Urinary bladder (tissue), 4 donors: ENCODE measurements around the gene ACVR2A. TPM values are rescaled to one million over a fixed set of nuclear protein-coding genes. Genes with fewer than 3 reads are reported as not detected.

Source experiments
- DNase-seq: peaks from one replicate; pipeline ENCODE4 v3.0.0-alpha.2; 2015; ENCODE audit errors: extremely low spot score
- H3K27ac ChIP-seq: one replicate; pipeline ENCODE4 v1.5.1; 2013; ENCODE audit warnings: low read depth, mild to moderate bottlenecking, moderate library complexity
- H3K36me3 ChIP-seq: one replicate; pipeline ENCODE4 v1.6.1; 2013; ENCODE audit warnings: mild to moderate bottlenecking, moderate library complexity; ENCODE audit not compliant: insufficient read depth
- H3K4me1 ChIP-seq: one replicate; pipeline ENCODE4 v1.6.1; 2013; ENCODE audit warnings: mild to moderate bottlenecking, moderate library complexity; ENCODE audit not compliant: insufficient read depth
- H3K4me3 ChIP-seq: one replicate; pipeline ENCODE4 v1.5.1; 2013; ENCODE audit warnings: low read depth, low read length
- WGBS: extraction: QIAGEN DNeasy Blood & Tissue Kit; methylation state at CpG from one replicate; pipeline ENCODE4 v1.1.7; 2013; 5-methylcytosine and 5-hydroxymethylcytosine counted together
- polyA plus RNA-seq: library from polyadenylated mRNA; stranded (reverse); fragments of 200-250 nt; gene quantifications from one replicate; pipeline ENCODE4 v1.2.3, GENCODE V29; 2013
- total RNA-seq: library from RNA; depleted of rRNA; stranded (reverse); fragments of >200 nt; gene quantifications from one replicate; pipeline ENCODE4 v1.2.3, GENCODE V29; 2014
- donor health status: healthy with polysubstance abuse.
- donor health status: healthy.

Gene ACVR2A
- total and polyA plus RNA-seq, 2 donors: 7.2 to 76.9 TPM

DNA sequence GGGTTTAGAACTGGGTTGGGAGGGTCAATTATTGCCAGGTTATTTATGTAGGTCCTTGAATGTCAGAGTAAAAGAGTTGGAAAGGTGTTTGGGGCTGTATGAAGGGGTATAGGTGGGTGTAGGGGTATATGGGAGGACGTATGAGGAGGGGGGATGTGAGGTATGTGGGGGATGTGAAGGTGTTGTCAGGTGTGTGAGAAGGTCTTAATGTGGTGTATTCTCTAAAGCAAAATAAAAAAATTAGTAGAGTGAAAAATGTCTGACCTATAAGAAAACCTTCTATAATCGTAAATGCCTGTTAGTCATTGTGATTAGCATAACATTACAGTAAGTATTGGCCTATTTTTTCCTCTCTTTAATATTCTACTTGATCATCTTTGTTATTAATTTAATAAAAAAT is 25.1 kb downstream of the ACVR2A start:
- Histone ChIP-seq H3K4me3 (no peak overlapping the region), H3K36me3 (no peaks in the 10 kb centered on the region), H3K27ac (no peak overlapping the region), H3K4me1 (no peaks in the 10 kb centered on the region)
- no peak for DNase-seq
- WGBS: 90% methylated on average over 2 of the region's 2 CpGs

- Histone ChIP-seq H3K27ac (no peak overlapping the region), H3K4me3 (no peak overlapping the region), H3K36me3 (no peaks in the 10 kb centered on the region), H3K4me1 (peaks cover 1% of the 10 kb centered on the region)
- DNase-seq: no peak
These were observed 28.1 kb downstream of the ACVR2A start for GRCh38 chr2:147872967-147873366.

DNA sequence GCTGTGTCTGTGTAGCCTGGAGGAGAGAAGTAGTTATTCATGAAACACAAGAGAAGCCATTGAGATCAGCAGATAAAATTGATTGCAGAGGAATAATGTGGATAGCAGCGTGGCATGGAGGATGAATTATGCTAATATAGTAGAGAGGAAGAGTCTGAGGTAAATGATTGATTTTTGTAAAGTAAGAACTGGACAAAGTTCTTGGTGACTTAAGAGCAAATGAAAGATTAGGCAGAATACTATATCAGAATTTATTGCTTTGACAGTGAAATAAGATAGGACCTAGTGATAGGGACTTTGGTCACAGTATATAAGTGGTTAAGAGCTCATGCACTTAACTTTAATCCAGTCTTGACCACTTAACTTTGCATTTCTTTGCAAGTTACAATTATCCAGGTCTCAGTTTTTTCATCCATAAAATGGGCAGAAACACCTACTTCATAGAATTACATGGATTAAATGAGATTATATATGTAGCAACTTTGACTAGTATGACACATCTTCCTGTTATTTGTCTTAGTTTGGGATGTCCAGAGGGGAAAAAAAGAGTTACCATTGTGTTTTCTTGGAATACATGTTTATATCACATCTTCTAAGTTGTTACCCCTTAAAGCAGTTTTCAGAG is 29.1 kb downstream of the ACVR2A start:
- Histone ChIP-seq H3K27ac (no peak overlapping the region), H3K36me3 (no peaks in the 10 kb centered on the region), H3K4me1 (peaks cover 1% of the 10 kb centered on the region), H3K4me3 (no peak overlapping the region)
- 96% methylated on average over 1 of the region's 1 CpG for WGBS
- DNase-seq: no peak

DNA sequence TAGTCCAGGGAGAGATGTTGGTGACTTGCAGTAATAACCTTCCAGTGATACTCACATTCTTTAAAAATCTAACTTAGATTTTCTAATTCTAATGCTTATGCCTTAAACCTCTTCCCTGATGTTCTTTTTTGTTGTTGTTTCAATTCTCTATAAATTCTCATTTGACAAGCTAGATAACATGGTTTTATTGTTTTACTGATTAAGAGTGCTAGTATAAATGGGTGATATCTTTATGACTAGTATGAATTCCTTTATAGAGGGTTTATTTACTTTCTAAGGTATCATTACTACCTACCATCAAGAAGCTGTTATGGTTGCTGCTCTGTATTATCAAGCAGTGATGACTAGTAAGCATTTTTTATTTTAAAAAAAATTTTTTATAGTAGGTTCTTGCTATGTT is 35.0 kb downstream of the ACVR2A start:
- Histone ChIP-seq H3K4me1 (peaks cover 1% of the 10 kb centered on the region), H3K36me3 (no peaks in the 10 kb centered on the region), H3K27ac (no peak overlapping the region), H3K4me3 (no peak overlapping the region)
- DNase-seq: no peak

DNA sequence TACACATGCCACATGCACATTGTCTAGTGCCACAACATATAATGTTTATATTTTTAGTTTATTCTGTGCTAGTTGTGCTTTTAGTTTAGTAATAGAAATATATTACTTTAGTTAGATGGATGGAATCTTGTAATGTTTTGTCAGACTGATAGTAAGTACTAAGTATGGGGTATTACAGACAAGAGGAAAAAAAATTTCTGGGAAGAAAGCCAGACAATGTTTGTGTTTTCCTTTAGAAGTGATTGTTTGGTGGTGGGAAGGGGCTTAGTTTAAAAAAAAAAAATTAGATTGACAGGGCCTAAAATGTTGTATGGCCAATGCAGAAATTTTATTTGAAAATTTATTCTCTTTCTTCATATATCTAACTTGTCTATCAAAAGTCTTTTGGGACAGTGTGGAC is 37.8 kb downstream of the ACVR2A start:
- Histone ChIP-seq H3K4me3 (no peak overlapping the region), H3K27ac (no peak overlapping the region), H3K36me3 (no peaks in the 10 kb centered on the region), H3K4me1 (no peaks in the 10 kb centered on the region)
- no peak for DNase-seq

GRCh38 chr2:147884830-147885229 is 40.0 kb downstream of the ACVR2A start:
- Histone ChIP-seq H3K4me3 (no peak overlapping the region), H3K4me1 (no peaks in the 10 kb centered on the region), H3K36me3 (no peaks in the 10 kb centered on the region), H3K27ac (no peak overlapping the region)
- no peak for DNase-seq

GRCh38 chr2:147886136-147886535 is 41.3 kb downstream of the ACVR2A start:
- no peak for DNase-seq
- Histone ChIP-seq H3K4me1 (no peaks in the 10 kb centered on the region), H3K4me3 (no peak overlapping the region), H3K27ac (no peak overlapping the region), H3K36me3 (no peaks in the 10 kb centered on the region)
- 96% methylated on average over 2 of the region's 2 CpGs for WGBS

DNA sequence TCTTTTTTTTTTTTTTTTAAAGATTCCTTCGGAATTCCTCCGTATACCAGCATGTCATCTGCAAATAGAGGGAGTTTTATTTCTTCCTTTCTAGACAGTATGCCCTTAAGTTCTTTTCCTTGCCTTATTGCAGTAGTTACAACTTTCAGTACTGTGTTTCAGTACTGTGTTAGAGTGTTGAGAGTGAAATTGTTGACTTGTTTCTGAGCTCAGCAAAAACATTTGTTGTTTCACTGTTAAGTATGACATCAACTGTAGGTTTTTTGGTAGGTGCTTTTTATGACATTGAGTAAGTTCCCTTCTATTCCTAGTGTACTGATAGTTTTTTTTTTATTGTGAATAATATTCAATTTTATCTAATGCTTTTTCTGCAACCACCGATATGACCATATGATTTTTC is 43.9 kb downstream of the ACVR2A start:
- Histone ChIP-seq H3K4me1 (no peaks in the 10 kb centered on the region), H3K36me3 (no peaks in the 10 kb centered on the region), H3K27ac (no peak overlapping the region), H3K4me3 (no peak overlapping the region)
- no peak for DNase-seq
- 70% methylated on average over 3 of the region's 3 CpGs for WGBS

DNA sequence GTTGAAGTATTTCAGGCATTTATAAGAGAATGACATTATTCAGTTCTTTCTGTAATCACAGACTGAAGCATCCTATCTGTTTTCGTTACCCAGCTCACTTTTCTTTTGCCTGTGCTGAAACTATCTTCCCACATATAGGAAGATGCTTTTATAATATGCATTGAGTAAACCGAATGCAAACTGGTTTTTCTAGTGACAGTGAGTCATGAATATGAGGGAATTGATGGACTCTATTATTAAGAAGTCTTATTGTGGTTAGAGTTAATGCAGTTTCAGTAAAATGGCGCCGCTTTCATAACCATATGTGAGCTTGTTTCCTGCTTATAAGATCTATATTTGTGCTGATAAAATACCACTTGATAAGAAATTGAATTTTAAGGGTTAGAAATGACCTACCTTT is 59.2 kb downstream of the ACVR2A start:
- no peak overlapping the region for H3K27ac ChIP-seq
- H3K4me3 ChIP-seq: no peak overlapping the region
- DNase-seq: no peak
- no peaks in the 10 kb centered on the region for H3K4me1 ChIP-seq
- peaks cover 2% of the 10 kb centered on the region for H3K36me3 ChIP-seq
- 86% methylated on average over 4 of the region's 4 CpGs for WGBS

GRCh38 chr2:147909178-147909577 is 64.3 kb downstream of the ACVR2A start:
- H3K4me1 ChIP-seq: no peaks in the 10 kb centered on the region
- DNase-seq: no peak
- H3K4me3 ChIP-seq: no peak overlapping the region
- H3K27ac ChIP-seq: no peak overlapping the region
- H3K36me3 ChIP-seq: peaks cover 2% of the 10 kb centered on the region
- WGBS: 97% methylated on average over 2 of the region's 2 CpGs

DNA sequence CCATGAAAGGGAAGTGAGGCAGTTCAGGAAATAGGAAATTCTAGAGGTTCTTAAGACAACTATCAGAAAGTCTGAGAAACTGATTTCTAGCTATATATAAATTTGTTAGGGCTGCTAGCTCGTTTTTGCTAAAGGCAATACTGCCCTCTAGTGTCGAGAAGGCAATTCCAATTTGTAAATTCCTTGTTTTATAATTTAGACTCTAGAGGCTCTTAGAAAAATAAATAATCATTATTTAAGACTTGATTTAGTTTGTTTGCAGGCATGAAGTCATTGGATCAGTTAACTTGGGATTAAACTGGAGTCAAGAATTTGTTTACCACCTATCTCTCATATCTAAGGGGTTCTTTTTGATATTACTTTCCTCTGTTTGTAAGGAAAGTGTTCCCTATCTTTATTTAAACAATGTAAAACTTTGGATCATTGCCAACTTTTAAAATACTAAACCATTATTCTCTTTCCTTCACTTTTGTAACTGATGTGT is 66.2 kb downstream of the ACVR2A start:
- no peak overlapping the region for H3K27ac ChIP-seq
- 0% methylated on average over 2 of the region's 2 CpGs for WGBS
- no peak overlapping the region for H3K4me3 ChIP-seq
- H3K36me3 ChIP-seq: peaks cover 2% of the 10 kb centered on the region
- no peaks in the 10 kb centered on the region for H3K4me1 ChIP-seq
- DNase-seq: peak; percentile 45

DNA sequence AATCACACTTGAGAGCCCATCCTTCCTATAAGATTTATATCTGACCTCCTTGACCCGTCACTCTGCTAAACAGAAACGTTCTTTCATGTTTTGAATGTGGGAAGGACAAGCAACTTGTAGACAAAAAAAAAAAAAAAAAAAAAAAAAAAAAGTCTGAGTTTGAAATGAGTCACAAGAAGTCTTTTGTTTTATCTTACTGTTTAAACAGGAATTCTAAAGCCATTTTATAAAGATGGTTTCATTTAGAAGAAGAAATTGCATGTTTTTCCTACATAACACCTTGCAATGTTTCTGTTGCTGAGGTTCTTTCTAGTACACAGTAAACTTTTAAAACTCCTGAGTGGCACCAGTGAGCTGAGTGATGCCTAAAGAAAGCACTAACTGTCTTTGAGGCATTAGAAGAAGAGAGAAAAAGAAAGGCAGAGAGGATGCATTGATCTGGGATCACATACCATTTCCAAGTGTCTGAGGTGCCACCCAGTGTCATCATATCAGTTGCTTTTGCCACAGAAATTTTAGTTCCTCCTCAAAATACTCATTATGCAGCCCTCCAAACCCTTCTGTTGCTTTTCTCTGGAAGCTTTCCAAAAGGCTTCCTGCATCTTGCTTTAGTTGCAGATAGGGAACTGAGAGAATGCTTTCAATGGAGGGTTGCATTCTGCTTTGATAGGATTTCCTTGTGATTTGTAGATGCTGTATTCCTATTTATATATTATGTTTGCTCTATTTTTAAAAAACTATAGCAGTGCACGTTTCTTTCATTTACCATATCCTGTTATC is 69.1 kb downstream of the ACVR2A start:
- DNase-seq: no peak
- no peak overlapping the region for H3K27ac ChIP-seq
- no peaks in the 10 kb centered on the region for H3K4me1 ChIP-seq
- WGBS: 47% methylated on average over 3 of the region's 3 CpGs
- H3K4me3 ChIP-seq: no peak overlapping the region
- peaks cover 1% of the 10 kb centered on the region for H3K36me3 ChIP-seq

DNA sequence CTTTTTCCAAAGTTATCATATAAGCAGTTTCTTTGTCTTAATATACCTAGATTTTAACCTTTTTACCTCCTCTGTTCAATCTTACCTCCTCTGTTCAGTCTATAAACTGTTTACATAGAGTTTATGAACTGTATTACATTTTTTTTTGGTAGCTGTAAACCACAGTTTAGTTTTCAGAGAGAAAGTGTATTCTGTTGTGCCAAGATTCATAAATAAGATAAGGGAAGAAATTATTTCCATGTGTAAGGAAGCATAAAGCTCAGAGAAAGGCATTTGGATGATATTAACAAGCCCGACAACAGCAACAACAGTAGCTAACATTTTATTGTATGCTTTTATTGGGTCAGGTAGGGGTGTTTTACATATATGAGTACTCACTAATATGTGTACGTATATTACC is 71.2 kb downstream of the ACVR2A start:
- Histone ChIP-seq H3K36me3 (no peaks in the 10 kb centered on the region), H3K4me1 (no peaks in the 10 kb centered on the region), H3K27ac (no peak overlapping the region), H3K4me3 (no peak overlapping the region)
- no peak for DNase-seq
- 80% methylated on average over 2 of the region's 2 CpGs for WGBS

- no peak overlapping the region for H3K27ac ChIP-seq
These were observed 71.9 kb downstream of the ACVR2A start for GRCh38 chr2:147916723-147917122.

More at GRCh38 chr2:147916723-147917122, 71.9 kb downstream of the ACVR2A start:
- WGBS: 92% methylated on average over 4 of the region's 4 CpGs
- no peaks in the 10 kb centered on the region for H3K4me1 ChIP-seq
- H3K36me3 ChIP-seq: no peaks in the 10 kb centered on the region
- no peak overlapping the region for H3K4me3 ChIP-seq
- no peak for DNase-seq
